ENCODE measurements around the gene CLASP2. TPM values are rescaled to one million over a fixed set of nuclear protein-coding genes. Genes with fewer than 3 reads are reported as not detected.

CLASP2 gene
- total and polyA plus RNA-seq, 2 of the 4 experiments (the other 2 are of a cell fraction), result 11.9 to 49.1 TPM

- BruUV-seq (replicated peaks), result no TSS peak
- DNase-seq, result no peak
- Histone ChIP-seq H3K9me1 (ENCODE audit: insufficient read depth, low read length) (peaks cover 6% of the 10 kb centered on the region), H3K9ac (ENCODE audit: low read depth, low read length) (no peak overlapping the region), H2BK15ac (ENCODE audit: low read depth, low read length) (no peak overlapping the region), H2BK120ac (ENCODE audit: low read depth, low read length) (no peak overlapping the region), H3K9me3 (ENCODE audit: control insufficient read depth, insufficient read depth, low read length) (no peaks in the 10 kb centered on the region), H2BK5ac (ENCODE audit: low read depth, low read length, poor library complexity, severe bottlenecking) (no peak overlapping the region), H4K5ac (ENCODE audit: low read depth, low read length) (no peak overlapping the region), H3K18ac (ENCODE audit: low read depth, low read length) (no peak overlapping the region), H3K4ac (ENCODE audit: low read depth, low read length) (no peak overlapping the region), H2AK9ac (replicated peaks; ENCODE audit: low read depth, low read length, poor library complexity) (no peak overlapping the region), H4K20me1 (ENCODE audit: insufficient read depth, low read length) (no peaks in the 10 kb centered on the region), H3K23ac (ENCODE audit: low read depth, low read length) (no peak overlapping the region), H3K4me2 (ENCODE audit: low read depth, low read length) (no peak overlapping the region), H4K91ac (ENCODE audit: insufficient read depth, low read depth, low read length) (no peak overlapping the region), H2BK20ac (ENCODE audit: low read depth, low read length) (no peak overlapping the region), H3K79me1 (ENCODE audit: low read depth in 1 of 2, low read length in 2 of 2) (peaks cover 7 to 9% of the 10 kb centered on the region in 2 experiments; a peak in 2 of 4 replicates), H4K8ac (ENCODE audit: low read depth in 2 of 2, low read length in 2 of 2) (no peak overlapping the region), H3K14ac (replicated peaks; ENCODE audit: low read depth, low read length) (no peak overlapping the region), H3K4me1 (ENCODE audit: control insufficient read depth, insufficient read depth, low read length) (no peaks in the 10 kb centered on the region), H3K36me3 (ENCODE audit: control insufficient read depth, insufficient read depth, low read length) (peaks cover 6% of the 10 kb centered on the region), H3K56ac (ENCODE audit: extremely low read depth, insufficient read depth, low read length) (no peak overlapping the region), H2AFZ (replicated peaks; ENCODE audit: low read length, poor library complexity) (no peak overlapping the region), H3K4me3 (ENCODE audit: insufficient read depth, low read depth, low read length) (no peak overlapping the region), H2AK5ac (ENCODE audit: low read depth, low read length) (no peak overlapping the region), H3K27me3 (ENCODE audit: control insufficient read depth, insufficient read depth, low read length) (no peaks in the 10 kb centered on the region), H3K27ac (ENCODE audit: insufficient read depth, low read length) (no peak overlapping the region)
- no peak for ATAC-seq (ENCODE audit: low read depth)
- TF ChIP-seq RFX5 (IDR thresholded peaks at IDR 0.05; ENCODE audit: low read depth, low read length), result no peak
- TF ChIP-seq SMC3 (IDR thresholded peaks at IDR 0.05; ENCODE audit: low read depth, low read length), result no peak
- no peak for TF ChIP-seq FOS (IDR thresholded peaks at IDR 0.05; ENCODE audit: low read depth, low read length)
- TF ChIP-seq NFE2L2 (IDR thresholded peaks at IDR 0.05; ENCODE audit: low read depth, low read length), result no peak
- TF ChIP-seq MAZ (IDR thresholded peaks at IDR 0.05; ENCODE audit: borderline replicate concordance, low read depth, low read length), result no peak
- TF ChIP-seq BHLHE40 (IDR thresholded peaks at IDR 0.05; ENCODE audit: low read depth, low read length), result no peak
- no peak for TF ChIP-seq MAFK (IDR thresholded peaks at IDR 0.05; ENCODE audit: low read depth, low read length)
- no peak for TF ChIP-seq RAD21 (IDR thresholded peaks at IDR 0.05; ENCODE audit: low read length)
- no peak for TF ChIP-seq RCOR1 (IDR thresholded peaks at IDR 0.05; ENCODE audit: insufficient replicate concordance, low read length)
- intact Hi-C loops (cut with micrococcal nuclease) (no loop called here), in situ Hi-C loops (cut with MboI; ENCODE audit: low sequenced_read_pairs) (no loop called here), dilution Hi-C loops (cut with HindIII; ENCODE audit: low sequenced_read_pairs, unreplicated experiment) (no loop called here)
- POLR2A ChIA-PET (ENCODE audit: unreplicated experiment), result no interaction called here
- CTCF ChIA-PET, result no interaction called here
These were observed 35.3 kb downstream of the CLASP2 start for GRCh38 chr3:33682770-33683169.

All from IMR-90 (cell line).